Stimulated activated CD4-positive, alpha-beta T cell treated with anti-CD3 and anti-CD28 coated beads, Interleukin-15, amount 100 ng/mL, for 48 hours (primary cell): ENCODE data around the gene AIMP2.
"Not testable (repeated sequence)": the region's sequence is repeated elsewhere in the genome, so short reads cannot be mapped to it uniquely, and the experiment has no call there.

Experiments used
- DNase-seq, 2 donors: peaks; one replicate each; pipeline ENCODE4 v3.0.0-alpha.2; 2020; ENCODE audit warnings: low read depth in 2 of 2

AIMP2 gene

GRCh38 chr7:6026011-6026819, 17.1 kb downstream of the AIMP2 start:
- peak; percentile 32 to 46 for DNase-seq

- DNase-seq, result no peak
Measured at GRCh38 chr7:6026820-6027311, 17.8 kb downstream of the AIMP2 start.

- DNase-seq, result no peak
Measured at GRCh38 chr7:6027806-6028365, 18.8 kb downstream of the AIMP2 start.

- no peak for DNase-seq
Measured at GRCh38 chr7:6028563-6028962, 19.5 kb downstream of the AIMP2 start.

- DNase-seq, result no peak
Measured at GRCh38 chr7:6030988-6031387, 21.9 kb downstream of the AIMP2 start, which contains the start of gene ANKRD61. ANKRD61 (plus strand) TSS chr7:6031376; CDS start chr7:6031376, 0 bp downstream.

GRCh38 chr7:6031567-6031966, 22.5 kb downstream of the AIMP2 start:
- DNase-seq, result no peak

- DNase-seq, result no peak
Measured at GRCh38 chr7:6032167-6032566, 23.1 kb downstream of the AIMP2 start.

- no peak for DNase-seq
Measured at GRCh38 chr7:6032641-6033040, 23.6 kb downstream of the AIMP2 start.

- no peak for DNase-seq
Measured at GRCh38 chr7:6035165-6035564, 26.1 kb downstream of the AIMP2 start.

GRCh38 chr7:6035686-6036085, 26.6 kb downstream of the AIMP2 start:
- no peak for DNase-seq

- DNase-seq, result no peak
Measured at GRCh38 chr7:6049780-6050179, 40.7 kb downstream of the AIMP2 start.

GRCh38 chr7:6051185-6051584, 42.1 kb downstream of the AIMP2 start:
- DNase-seq, result not testable (repeated sequence)

- no peak for DNase-seq
Measured at GRCh38 chr7:6056616-6057015, 47.5 kb downstream of the AIMP2 start.

GRCh38 chr7:6057316-6058129, 48.5 kb downstream of the AIMP2 start:
- DNase-seq, result no peak

GRCh38 chr7:6059941-6060340, 50.9 kb downstream of the AIMP2 start:
- DNase-seq, result not testable (repeated sequence)

- no peak for DNase-seq
Measured at GRCh38 chr7:6071406-6071805, 62.3 kb downstream of the AIMP2 start.
